Fibroblast of mammary gland (primary cell): ENCODE data around the gene MYO15A.

Experiments used
- DNase-seq: peaks from one replicate; pipeline ENCODE4 v3.0.0-alpha.2; 2010; ENCODE audit warnings: low read depth
- H3K4me3 ChIP-seq: 2 replicates; pipeline ENCODE4 v1.5.1; 2011; ENCODE audit warnings: low read depth, mild to moderate bottlenecking, low read length, moderate library complexity; ENCODE audit not compliant: control insufficient read depth
- CTCF ChIP-seq: conservative IDR thresholded peaks from 2 replicates; pipeline ENCODE4 v1.5.1; 2011; ENCODE audit warnings: low read depth, low read length, inconsistent platforms; ENCODE audit not compliant: control insufficient read depth, insufficient read depth

Gene MYO15A

GRCh38 chr17:18101828-18102227 lies 6.7 kb upstream of the MYO15A start:
- no peak overlapping the region for H3K4me3 ChIP-seq
- no peak for DNase-seq
- TF ChIP-seq CTCF: no peak

- no peak for TF ChIP-seq CTCF
- DNase-seq: no peak
- no peak overlapping the region for H3K4me3 ChIP-seq
Measured at GRCh38 chr17:18102640-18103039, 5.9 kb upstream of the MYO15A start.

- TF ChIP-seq CTCF: no peak
- DNase-seq: no peak
- no peak overlapping the region for H3K4me3 ChIP-seq
Measured at GRCh38 chr17:18105027-18105426, 3.5 kb upstream of the MYO15A start.

- no peak overlapping the region for H3K4me3 ChIP-seq
- no peak for DNase-seq
- no peak for TF ChIP-seq CTCF
Measured at GRCh38 chr17:18105595-18105994, 3.0 kb upstream of the MYO15A start.

GRCh38 chr17:18106211-18106610 lies 2.3 kb upstream of the MYO15A start:
- no peak for TF ChIP-seq CTCF
- no peak for DNase-seq
- no peak overlapping the region for H3K4me3 ChIP-seq

GRCh38 chr17:18107061-18107790 lies 1.3 kb upstream of the MYO15A start:
- no peak for DNase-seq
- no peak for TF ChIP-seq CTCF
- H3K4me3 ChIP-seq: no peak overlapping the region

- no peak for TF ChIP-seq CTCF
- no peak overlapping the region for H3K4me3 ChIP-seq
- DNase-seq: no peak
Measured at GRCh38 chr17:18107971-18108370, 585 bp upstream of the MYO15A start.
